H9 (cell line): ENCODE data around the gene KCNIP1. TPM values are rescaled to one million over a fixed set of nuclear protein-coding genes. Genes with fewer than 3 reads are reported as not detected.

ENCODE experiments used
- DNase-seq: peaks from one replicate; pipeline ENCODE4 v3.0.0-alpha.2; 2017
- H2AFZ ChIP-seq: one replicate; pipeline ENCODE4 v1.6.1; 2013; ENCODE audit warnings: mild to moderate bottlenecking, low read length, control low read depth, moderate library complexity
- H2AK5ac ChIP-seq: 2 replicates; pipeline ENCODE4 v1.6.1; 2013; ENCODE audit warnings: low read length, control low read depth, mixed read lengths; ENCODE audit not compliant: insufficient read length
- H2BK120ac ChIP-seq: one replicate; pipeline ENCODE4 v1.6.1; 2013; ENCODE audit warnings: low read depth, mild to moderate bottlenecking, low read length, control low read depth, inconsistent platforms; ENCODE audit not compliant: poor library complexity, severe bottlenecking
- H2BK12ac ChIP-seq: 2 replicates; pipeline ENCODE4 v1.6.1; 2013; ENCODE audit warnings: low read length, control low read depth, mixed read lengths, low read depth; ENCODE audit not compliant: insufficient read length
- H2BK15ac ChIP-seq: 2 replicates; pipeline ENCODE4 v1.6.1; 2013; ENCODE audit warnings: low read depth, low read length, control low read depth
- H2BK20ac ChIP-seq: one replicate; pipeline ENCODE4 v1.6.1; 2013; ENCODE audit warnings: low read depth, mild to moderate bottlenecking, low read length, control low read depth, inconsistent platforms; ENCODE audit not compliant: poor library complexity, severe bottlenecking
- H2BK5ac ChIP-seq: 2 replicates; pipeline ENCODE4 v1.6.1; 2013; ENCODE audit warnings: low read length, control low read depth, mixed read lengths; ENCODE audit not compliant: insufficient read length
- H3K14ac ChIP-seq: 2 replicates; pipeline ENCODE4 v1.6.1; 2013; ENCODE audit warnings: low read length, control low read depth; ENCODE audit not compliant: insufficient read depth
- H3K18ac ChIP-seq: 2 replicates; pipeline ENCODE4 v1.6.1; 2013; ENCODE audit warnings: low read depth, mild to moderate bottlenecking, mixed read lengths, low read length, control low read depth; ENCODE audit not compliant: insufficient read length
- H3K23ac ChIP-seq: 2 replicates; pipeline ENCODE4 v1.6.1; 2013; ENCODE audit warnings: low read length, control low read depth, mixed read lengths, low read depth; ENCODE audit not compliant: insufficient read length
- H3K23me2 ChIP-seq: 2 replicates; pipeline ENCODE4 v1.6.1; 2013; ENCODE audit warnings: low read depth, mild to moderate bottlenecking, mixed read lengths, low read length, control low read depth; ENCODE audit not compliant: insufficient read length, poor library complexity, severe bottlenecking
- H3K27ac ChIP-seq: 2 replicates; pipeline ENCODE4 v1.5.1; 2013; ENCODE audit warnings: low read length, control low read depth, mixed read lengths, low read depth; ENCODE audit not compliant: insufficient read length
- H3K27me3 ChIP-seq: 2 replicates; pipeline ENCODE4 v1.6.1; 2013; ENCODE audit warnings: low read length, control low read depth, inconsistent platforms; ENCODE audit not compliant: insufficient read depth
- H3K4ac ChIP-seq: 2 replicates; pipeline ENCODE4 v1.6.1; 2013; ENCODE audit warnings: low read depth, mild to moderate bottlenecking, control low read depth, inconsistent platforms, low read length, moderate library complexity
- H3K4me1 ChIP-seq: 2 replicates; pipeline ENCODE4 v1.6.1; 2013; ENCODE audit warnings: low read length, control low read depth, inconsistent platforms; ENCODE audit not compliant: insufficient read depth
- H3K4me2 ChIP-seq: 2 replicates; pipeline ENCODE4 v1.6.1; 2013; ENCODE audit warnings: low read length, control low read depth, mixed read lengths; ENCODE audit not compliant: insufficient read length, insufficient read depth
- H3K56ac ChIP-seq: 2 replicates; pipeline ENCODE4 v1.6.1; 2013; ENCODE audit warnings: low read depth, mild to moderate bottlenecking, mixed read lengths, low read length, control low read depth; ENCODE audit not compliant: insufficient read length
- H3K79me1 ChIP-seq: 2 replicates; pipeline ENCODE4 v1.6.1; 2013; ENCODE audit warnings: low read depth, mild to moderate bottlenecking, moderate library complexity, low read length, control low read depth, inconsistent platforms; ENCODE audit not compliant: insufficient read depth, poor library complexity, severe bottlenecking
- H3K79me2 ChIP-seq: 2 replicates; pipeline ENCODE4 v1.6.1; 2013; ENCODE audit warnings: low read length, control low read depth, inconsistent platforms; ENCODE audit not compliant: insufficient read depth
- H3K9ac ChIP-seq: 2 replicates; pipeline ENCODE4 v1.6.1; 2013; ENCODE audit warnings: low read length, control low read depth, mixed read lengths; ENCODE audit not compliant: insufficient read length; ENCODE audit errors: extremely low read depth
- H3K9me3 ChIP-seq: one replicate; pipeline ENCODE4 v1.6.1; 2013; ENCODE audit warnings: low read depth, low read length, inconsistent platforms; ENCODE audit not compliant: control insufficient read depth
- H3T11ph ChIP-seq: one replicate; pipeline ENCODE4 v1.6.1; 2013; ENCODE audit warnings: mild to moderate bottlenecking, low read length, control low read depth, inconsistent platforms
- H4K20me1 ChIP-seq: one replicate; pipeline ENCODE4 v1.6.1; 2013; ENCODE audit not compliant: control insufficient read depth, insufficient read length, insufficient read depth
- H4K5ac ChIP-seq: 2 replicates; pipeline ENCODE4 v1.6.1; 2013; ENCODE audit warnings: low read depth, mild to moderate bottlenecking, mixed read lengths, low read length, control low read depth; ENCODE audit not compliant: insufficient read length
- H4K8ac ChIP-seq: replicated peaks from 2 replicates; pipeline ENCODE4 v1.6.1; 2013; ENCODE audit warnings: low read length, control low read depth, mixed read lengths, low read depth; ENCODE audit not compliant: insufficient read length
- H4K91ac ChIP-seq: 2 replicates; pipeline ENCODE4 v1.6.1; 2013; ENCODE audit warnings: low read depth, mild to moderate bottlenecking, moderate library complexity, mixed read lengths, low read length, control low read depth; ENCODE audit not compliant: insufficient read length
- H3K27ac Mint-ChIP-seq, 3 experiments: 2 replicates in 2 of 3; 3 replicates in 1 of 3; pipeline ENCODE4 v1.8.0; 2020 to 2021; ENCODE audit warnings: mixed read lengths in 3 of 3, mild to moderate bottlenecking in 1 of 3, moderate library complexity in 1 of 3
- H3K27me3 Mint-ChIP-seq: 2 replicates; pipeline ENCODE4 v1.8.0; 2021; ENCODE audit warnings: low read depth, mild to moderate bottlenecking, moderate library complexity, mixed read lengths
- H3K36me3 Mint-ChIP-seq, 3 experiments: 2 replicates in 2 of 3; 3 replicates in 1 of 3; pipeline ENCODE4 v1.8.0; 2020 to 2021; ENCODE audit warnings: low read depth in 3 of 3, mixed read lengths in 3 of 3; ENCODE audit not compliant: insufficient read depth in 1 of 3
- H3K4me1 Mint-ChIP-seq, 2 experiments: 2 replicates each; pipeline ENCODE4 v1.8.0; 2020; ENCODE audit warnings: mixed read lengths in 2 of 2
- H3K4me3 Mint-ChIP-seq, 2 experiments: 2 replicates in 1 of 2; 3 replicates in 1 of 2; pipeline ENCODE4 v1.8.0; 2020 to 2021; ENCODE audit warnings: mild to moderate bottlenecking in 2 of 2, mixed read lengths in 2 of 2, moderate library complexity in 1 of 2
- H3K9me3 Mint-ChIP-seq, 2 experiments: 2 replicates in 1 of 2; 3 replicates in 1 of 2; pipeline ENCODE4 v1.8.0; 2020; ENCODE audit warnings: mild to moderate bottlenecking in 2 of 2, mixed read lengths in 2 of 2, moderate library complexity in 1 of 2
- CTCF ChIP-seq: fragments of 200-600 bp; sonication (generic); conservative IDR thresholded peaks from 3 replicates; pipeline ENCODE4 v1.8.0; 2021; ENCODE audit warnings: antibody characterized with exemption, mild to moderate bottlenecking
- WGBS: extraction: QIAGEN DNeasy Blood & Tissue Kit; methylation state at CpG from one replicate; pipeline ENCODE4 v1.1.7; 2013; ENCODE audit warnings: missing lambda C conversion rate, low lambda C conversion rate, mixed read lengths; ENCODE audit not compliant: insufficient read length; ENCODE audit errors: extremely low coverage; 5-methylcytosine and 5-hydroxymethylcytosine counted together
- total RNA-seq: library from RNA; stranded (reverse); gene quantifications from 2 replicates; pipeline ENCODE4 v1.2.1, GENCODE V29; 2021

Gene KCNIP1
- total RNA-seq, 1 experiment from 2014 or later = 0.63 TPM

GRCh38 chr5:170498811-170499351 is 4.9 kb upstream of the KCNIP1 start:
- Histone ChIP-seq H3K27ac (no peak overlapping the region), H3K23me2 (no peaks in the 10 kb centered on the region), H3K27me3 (no peaks in the 10 kb centered on the region; the same call in 1 of the 2 replicates), H4K5ac (no peak overlapping the region), H3K79me1 (no peaks in the 10 kb centered on the region), H4K8ac (no peak overlapping the region), H3K9me3 (no peaks in the 10 kb centered on the region), H2AFZ (no peak overlapping the region), H3K14ac (no peak overlapping the region), H2BK15ac (no peak overlapping the region), H3K4me1 (no peaks in the 10 kb centered on the region), H3K18ac (no peak overlapping the region), H3T11ph (no peak overlapping the region), H2BK120ac (no peak overlapping the region), H3K4me2 (no peak overlapping the region), H2BK20ac (no peak overlapping the region), H3K9ac (no peak overlapping the region), H4K91ac (no peak overlapping the region), H2AK5ac (no peak overlapping the region), H2BK5ac (no peak overlapping the region), H3K4ac (no peak overlapping the region), H3K23ac (no peak overlapping the region), H3K56ac (no peak overlapping the region), H2BK12ac (no peak overlapping the region), H4K20me1 (no peaks in the 10 kb centered on the region), H3K79me2 (no peaks in the 10 kb centered on the region)
- no peak for DNase-seq
- Mint-ChIP-seq H3K4me1 (peaks cover 10 to 37% of the 10 kb centered on the region in 2 experiments), H3K27ac (no peak overlapping the region), H3K27me3 (peaks cover 36% of the 10 kb centered on the region), H3K4me3 (no peak overlapping the region), H3K9me3 (no peaks in the 10 kb centered on the region), H3K36me3 (no peaks in the 10 kb centered on the region)
- no peak for TF ChIP-seq CTCF
- WGBS = no CpG with 5 or more reads among the region's 5 CpGs
